ENCODE measurements around the gene ZNF165. TPM values are rescaled to one million over a fixed set of nuclear protein-coding genes. Genes with fewer than 3 reads are reported as not detected.
"Not testable (repeated sequence)": the region's sequence is repeated elsewhere in the genome, so short reads cannot be mapped to it uniquely, and the experiment has no call there.

ZNF165 gene
- total and polyA plus RNA-seq, 7 donors = 0.28 to 4.1 (median 1.8) TPM

- DNase-seq = no peak
- H3K4me3 ChIP-seq = no peak overlapping the region
- no peak for TF ChIP-seq POLR2AphosphoS5 (IDR thresholded peaks at IDR 0.05)
- no peak for TF ChIP-seq POLR2A (IDR thresholded peaks at IDR 0.05)
- no peak overlapping the region for H3K27ac ChIP-seq
- no peaks in the 10 kb centered on the region for H3K27me3 ChIP-seq
- intact Hi-C loops (cut with DNase I) = loop anchor here (5.0 to 10.0 kb wide), 5 partner anchors 39 to 608 kb away; partner anchors contain the start of genes ZNF184 and ZSCAN16
- peaks cover 0 to 16% (median 0%) of the 10 kb centered on the region in 4 donors for H3K36me3 ChIP-seq
- peaks cover 0 to 2% (median 0%) of the 10 kb centered on the region in 4 donors for H3K9me3 ChIP-seq
- H3K4me1 ChIP-seq = peaks cover 0 to 14% (median 9%) of the 10 kb centered on the region in 4 donors
Observed at GRCh38 chr6:28082939-28083338, 2.6 kb downstream of the ZNF165 start.

GRCh38 chr6:28089054-28089453 is 8.7 kb downstream of the ZNF165 start:
- TF ChIP-seq EP300 (IDR thresholded peaks at IDR 0.05) (no peak), CTCF (IDR thresholded peaks at IDR 0.05) (no peak), POLR2A (IDR thresholded peaks at IDR 0.05) (no peak), POLR2AphosphoS5 (IDR thresholded peaks at IDR 0.05) (no peak)
- 96 to 98% methylated on average over 5 of the region's 5 CpGs for WGBS, 2 donors
- H3K9me3 ChIP-seq = peaks cover 0 to 15% (median 6%) of the 10 kb centered on the region in 4 donors
- intact Hi-C loops (cut with DNase I) = loop anchor here (10.0 kb wide), 3 partner anchors 184 to 614 kb away; partner anchors contain the start of gene ZNF184
- DNase-seq = no peak
- no peaks in the 10 kb centered on the region for H3K27me3 ChIP-seq
- H3K4me3 ChIP-seq = no peak overlapping the region
- peaks cover 0 to 28% (median 3%) of the 10 kb centered on the region in 4 donors for H3K36me3 ChIP-seq
- no peaks in the 10 kb centered on the region for H3K4me1 ChIP-seq
- H3K27ac ChIP-seq = no peak overlapping the region

GRCh38 chr6:28090917-28091586 is 10.7 kb downstream of the ZNF165 start:
- no peak for TF ChIP-seq POLR2A (IDR thresholded peaks at IDR 0.05)
- no peak for TF ChIP-seq CTCF (IDR thresholded peaks at IDR 0.05)
- TF ChIP-seq POLR2AphosphoS5 (IDR thresholded peaks at IDR 0.05) = no peak
- TF ChIP-seq EP300 (IDR thresholded peaks at IDR 0.05) = no peak
- H3K4me3 ChIP-seq = peak overlapping the region in 3 of 4 donors; percentile 36 to 42 (median 39)
- DNase-seq = no peak
- peaks cover 0 to 15% (median 6%) of the 10 kb centered on the region in 4 donors for H3K9me3 ChIP-seq
- H3K27ac ChIP-seq = peak overlapping the region in 1 of 4 donors; percentile 25
- H3K27me3 ChIP-seq = no peaks in the 10 kb centered on the region
- H3K4me1 ChIP-seq = no peaks in the 10 kb centered on the region
- H3K36me3 ChIP-seq = peaks cover 0 to 28% (median 3%) of the 10 kb centered on the region in 4 donors
- WGBS, 2 donors = 37 to 74% methylated on average over 33 of the region's 33 CpGs
- intact Hi-C loops (cut with DNase I) = no loop called here

GRCh38 chr6:28102222-28102621 is 21.9 kb downstream of the ZNF165 start:
- H3K27me3 ChIP-seq; intact Hi-C loops (cut with DNase I); H3K27ac ChIP-seq; H3K36me3 ChIP-seq; DNase-seq; H3K9me3 ChIP-seq; H3K4me3 ChIP-seq; H3K4me1 ChIP-seq: not testable (repeated sequence)
- WGBS, 2 donors = 84 to 90% methylated on average over 7 of the region's 7 CpGs

GRCh38 chr6:28102699-28103098 is 22.3 kb downstream of the ZNF165 start:
- H3K27ac ChIP-seq; intact Hi-C loops (cut with DNase I); H3K27me3 ChIP-seq; H3K9me3 ChIP-seq; DNase-seq; H3K4me1 ChIP-seq; H3K4me3 ChIP-seq; H3K36me3 ChIP-seq: not testable (repeated sequence)

GRCh38 chr6:28104392-28105244 is 24.2 kb downstream of the ZNF165 start:
- Histone ChIP-seq H3K4me1 (peaks cover 0 to 5% (median 2%) of the 10 kb centered on the region in 4 donors), H3K4me3 (peak overlapping the region; percentile 66 to 80 (median 69)), H3K27me3 (no peaks in the 10 kb centered on the region), H3K36me3 (no peaks in the 10 kb centered on the region), H3K9me3 (no peaks in the 10 kb centered on the region), H3K27ac (peak overlapping the region; percentile 84 to 89 (median 85))
- intact Hi-C loops (cut with DNase I) = loop anchor here (2.0 kb wide), 2 partner anchors 24 to 32 kb away; partner anchors contain the start of gene ZNF165
- TF ChIP-seq POLR2A (IDR thresholded peaks at IDR 0.05) (peak; percentile 37 to 63), CTCF (IDR thresholded peaks at IDR 0.05) (peak; percentile 30 to 85 (median 72)), POLR2AphosphoS5 (IDR thresholded peaks at IDR 0.05) (peak; percentile 68 to 85 (median 77)), EP300 (IDR thresholded peaks at IDR 0.05) (no peak)
- peak; percentile 88 for DNase-seq
- WGBS, 2 donors = 1% methylated on average over 54 of the region's 54 CpGs

Data from sigmoid colon (tissue), 7 donors.